Measurements from ENCODE around the gene PLEKHA8.

PLEKHA8 gene

DNA sequence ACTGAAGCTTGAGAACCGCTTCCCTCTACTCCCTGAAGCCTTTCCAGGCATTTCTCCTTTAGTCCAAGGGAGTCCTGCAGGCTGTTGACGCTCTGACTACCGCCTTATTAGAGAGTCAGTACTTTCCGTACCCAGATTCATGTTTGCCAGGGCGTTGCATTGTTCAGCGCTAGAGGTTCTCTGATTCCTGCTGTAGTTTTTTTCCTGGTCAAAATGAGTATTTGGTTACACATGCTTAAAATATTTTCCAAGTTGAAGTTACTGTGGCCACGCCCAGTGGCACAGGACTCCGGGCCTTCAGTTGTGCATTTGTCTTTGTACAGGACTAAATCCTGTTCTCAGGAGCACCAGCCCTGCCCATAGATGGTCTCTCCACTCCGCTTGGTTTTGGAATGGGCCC lies 114.5 kb downstream of the PLEKHA8 start:
- Mint-ChIP-seq H3K36me3 (ENCODE audit: low read depth) (no peaks in the 10 kb centered on the region), H3K4me1 (ENCODE audit: low read depth) (no peaks in the 10 kb centered on the region), H3K27ac (no peak overlapping the region), H3K4me3 (no peak overlapping the region), H3K9me3 (no peaks in the 10 kb centered on the region), H3K27me3 (no peaks in the 10 kb centered on the region)
- intact Hi-C loops (cut with micrococcal nuclease) = no loop called here

DNA sequence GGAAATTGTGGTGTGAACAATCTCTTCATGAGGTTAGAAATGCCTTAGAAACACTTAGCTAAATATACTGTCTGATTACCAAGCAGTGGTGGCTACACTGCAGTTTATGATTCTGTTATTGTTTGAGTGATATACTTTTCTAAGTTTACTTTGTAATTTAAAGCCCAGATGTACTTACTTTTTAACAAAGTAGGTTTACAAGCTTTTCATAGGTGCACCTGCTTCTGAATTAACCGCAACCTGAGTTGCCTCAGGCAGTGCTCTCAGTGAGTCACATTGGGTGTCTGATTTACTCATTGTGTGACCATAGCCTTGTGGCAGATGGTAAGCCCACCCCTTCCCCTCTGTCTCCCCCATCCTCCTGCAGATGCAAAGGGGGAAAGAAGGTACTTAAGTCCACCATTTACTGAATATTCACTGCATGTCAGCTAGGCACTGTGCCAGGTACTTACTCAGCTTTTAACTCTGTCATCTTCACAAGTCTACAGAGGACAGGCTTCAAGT lies 115.6 kb downstream of the PLEKHA8 start:
- Mint-ChIP-seq H3K9me3 (no peaks in the 10 kb centered on the region), H3K4me1 (ENCODE audit: low read depth) (no peaks in the 10 kb centered on the region), H3K36me3 (ENCODE audit: low read depth) (no peaks in the 10 kb centered on the region), H3K4me3 (no peak overlapping the region), H3K27ac (no peak overlapping the region), H3K27me3 (no peaks in the 10 kb centered on the region)
- intact Hi-C loops (cut with micrococcal nuclease) = no loop called here

GRCh38 chr7:30144657-30145306 lies 116.6 kb downstream of the PLEKHA8 start:
- Mint-ChIP-seq H3K27ac (no peak overlapping the region), H3K4me1 (ENCODE audit: low read depth) (no peaks in the 10 kb centered on the region), H3K4me3 (no peak overlapping the region), H3K9me3 (no peaks in the 10 kb centered on the region), H3K27me3 (no peaks in the 10 kb centered on the region), H3K36me3 (ENCODE audit: low read depth) (no peaks in the 10 kb centered on the region)
- intact Hi-C loops (cut with micrococcal nuclease) = no loop called here

DNA sequence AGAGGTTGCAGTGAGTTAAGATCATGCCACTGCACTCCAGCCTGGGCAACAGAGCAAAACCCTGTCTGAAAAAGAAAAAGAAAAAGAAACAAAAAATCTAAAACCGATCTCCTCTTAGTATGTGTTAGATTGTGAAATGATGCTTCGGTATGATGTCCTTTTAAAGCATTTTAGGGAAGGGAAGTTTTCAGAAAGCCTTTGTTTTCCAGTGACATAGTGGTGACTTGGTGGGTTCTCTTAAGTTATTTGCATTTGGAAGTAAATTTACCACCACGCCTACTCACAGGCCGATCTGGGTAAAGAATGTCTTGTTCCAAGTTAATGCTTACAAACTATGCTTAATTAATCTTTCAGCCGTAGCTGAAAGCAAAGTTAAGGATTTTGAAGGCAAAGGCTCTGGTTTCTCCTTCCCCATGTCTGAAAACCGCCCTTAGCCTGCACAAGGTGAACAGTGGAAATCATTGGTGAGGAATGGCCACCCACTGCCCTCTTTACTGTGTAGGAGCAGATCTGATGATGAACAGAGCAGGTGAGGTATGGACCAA lies 117.3 kb downstream of the PLEKHA8 start:
- H3K36me3 Mint-ChIP-seq (ENCODE audit: low read depth) = no peaks in the 10 kb centered on the region
- H3K9me3 Mint-ChIP-seq = no peaks in the 10 kb centered on the region
- no peak overlapping the region for H3K27ac Mint-ChIP-seq
- no peaks in the 10 kb centered on the region for H3K27me3 Mint-ChIP-seq
- no peaks in the 10 kb centered on the region for H3K4me1 Mint-ChIP-seq (ENCODE audit: low read depth)
- H3K4me3 Mint-ChIP-seq = no peak overlapping the region
- intact Hi-C loops (cut with micrococcal nuclease) = no loop called here

- Mint-ChIP-seq H3K36me3 (ENCODE audit: low read depth) (no peaks in the 10 kb centered on the region), H3K4me1 (ENCODE audit: low read depth) (no peaks in the 10 kb centered on the region), H3K4me3 (no peak overlapping the region), H3K27ac (no peak overlapping the region), H3K9me3 (no peaks in the 10 kb centered on the region), H3K27me3 (no peaks in the 10 kb centered on the region)
- intact Hi-C loops (cut with micrococcal nuclease) = no loop called here
These were observed 118.0 kb downstream of the PLEKHA8 start for GRCh38 chr7:30146127-30146612.

DNA sequence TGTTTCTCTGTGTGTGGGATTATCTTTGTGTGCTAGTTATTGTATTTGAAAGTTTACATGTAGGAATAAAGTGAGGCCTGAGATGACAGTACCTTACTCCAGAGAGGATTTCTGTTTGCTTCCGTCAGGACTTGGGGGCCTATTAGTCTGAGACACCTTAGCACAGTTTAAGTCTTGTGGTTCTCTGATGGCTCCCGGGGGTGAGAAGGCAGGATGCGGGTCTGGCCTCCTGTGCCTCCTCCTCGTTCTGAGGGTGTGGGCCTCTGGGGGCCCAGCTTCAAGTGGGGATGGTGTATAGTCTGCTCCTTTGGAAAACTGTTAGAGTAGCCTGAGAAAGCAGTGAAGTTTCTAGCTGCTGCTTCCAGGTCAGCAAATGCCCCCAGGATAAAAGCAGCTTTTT lies 119.0 kb downstream of the PLEKHA8 start:
- H3K27ac Mint-ChIP-seq = no peak overlapping the region
- intact Hi-C loops (cut with micrococcal nuclease) = no loop called here
- no peaks in the 10 kb centered on the region for H3K4me1 Mint-ChIP-seq (ENCODE audit: low read depth)
- H3K4me3 Mint-ChIP-seq = no peak overlapping the region
- H3K27me3 Mint-ChIP-seq = no peaks in the 10 kb centered on the region
- H3K36me3 Mint-ChIP-seq (ENCODE audit: low read depth) = no peaks in the 10 kb centered on the region
- H3K9me3 Mint-ChIP-seq = no peaks in the 10 kb centered on the region

GRCh38 chr7:30147785-30148184 lies 119.6 kb downstream of the PLEKHA8 start:
- intact Hi-C loops (cut with micrococcal nuclease) = no loop called here
- no peak overlapping the region for H3K27ac Mint-ChIP-seq

DNA sequence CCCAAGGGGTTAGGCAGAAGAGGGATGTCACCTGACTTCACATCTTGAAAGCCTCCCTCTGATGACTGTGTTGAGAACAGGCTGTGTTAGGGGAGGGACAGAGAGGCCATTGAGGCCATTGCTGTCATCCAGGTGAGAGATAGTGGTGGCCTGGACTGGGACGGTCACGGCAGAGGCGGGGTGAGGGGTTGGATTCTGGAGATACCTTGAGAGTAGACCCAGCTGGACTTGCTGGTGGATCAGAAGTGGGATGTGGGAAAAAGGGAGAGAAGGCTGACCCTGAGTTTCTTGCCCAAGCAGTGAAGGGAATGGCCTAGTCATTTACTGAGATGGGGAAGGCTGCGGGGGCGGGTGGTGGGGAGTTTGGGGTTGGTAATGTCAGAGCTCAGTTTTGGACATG lies 120.2 kb downstream of the PLEKHA8 start:
- no peaks in the 10 kb centered on the region for H3K4me1 Mint-ChIP-seq (ENCODE audit: low read depth)
- H3K4me3 Mint-ChIP-seq = no peak overlapping the region
- H3K27ac Mint-ChIP-seq = no peak overlapping the region
- intact Hi-C loops (cut with micrococcal nuclease) = no loop called here
- H3K36me3 Mint-ChIP-seq (ENCODE audit: low read depth) = no peaks in the 10 kb centered on the region
- H3K9me3 Mint-ChIP-seq = no peaks in the 10 kb centered on the region
- H3K27me3 Mint-ChIP-seq = no peaks in the 10 kb centered on the region

More at GRCh38 chr7:30147785-30148184, 119.6 kb downstream of the PLEKHA8 start:
- Mint-ChIP-seq H3K4me1 (ENCODE audit: low read depth) (no peaks in the 10 kb centered on the region), H3K4me3 (no peak overlapping the region), H3K36me3 (ENCODE audit: low read depth) (no peaks in the 10 kb centered on the region), H3K27me3 (no peaks in the 10 kb centered on the region), H3K9me3 (no peaks in the 10 kb centered on the region)

DNA sequence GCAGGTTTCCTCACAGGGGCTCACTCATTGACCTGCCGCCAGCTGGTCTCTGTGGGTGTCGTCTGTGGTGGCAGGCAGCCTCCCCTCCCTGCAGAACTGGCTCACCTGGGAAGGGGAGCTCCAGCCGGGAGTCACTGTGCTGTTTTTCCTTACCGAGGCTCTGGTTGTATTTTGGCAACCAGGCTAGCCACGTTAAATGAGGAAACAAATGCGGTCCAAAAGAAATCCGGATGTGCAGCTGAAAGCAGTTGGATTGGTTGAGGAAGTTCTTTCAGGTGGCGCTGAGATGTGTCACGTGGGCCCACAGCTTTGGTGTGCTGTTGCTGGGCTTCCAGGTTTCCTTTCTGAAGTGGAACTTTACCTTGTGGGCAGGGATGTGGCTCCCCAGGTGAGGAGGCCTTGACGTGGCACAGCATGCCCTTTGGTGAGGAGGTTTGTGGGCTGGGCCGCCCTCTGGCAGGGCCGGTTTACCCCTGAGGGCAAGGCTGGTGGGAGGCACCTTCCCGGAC lies 120.8 kb downstream of the PLEKHA8 start:
- intact Hi-C loops (cut with micrococcal nuclease) = no loop called here
- Mint-ChIP-seq H3K27me3 (no peaks in the 10 kb centered on the region), H3K36me3 (ENCODE audit: low read depth) (no peaks in the 10 kb centered on the region), H3K4me3 (no peak overlapping the region), H3K27ac (no peak overlapping the region), H3K9me3 (no peaks in the 10 kb centered on the region), H3K4me1 (ENCODE audit: low read depth) (no peaks in the 10 kb centered on the region)

DNA sequence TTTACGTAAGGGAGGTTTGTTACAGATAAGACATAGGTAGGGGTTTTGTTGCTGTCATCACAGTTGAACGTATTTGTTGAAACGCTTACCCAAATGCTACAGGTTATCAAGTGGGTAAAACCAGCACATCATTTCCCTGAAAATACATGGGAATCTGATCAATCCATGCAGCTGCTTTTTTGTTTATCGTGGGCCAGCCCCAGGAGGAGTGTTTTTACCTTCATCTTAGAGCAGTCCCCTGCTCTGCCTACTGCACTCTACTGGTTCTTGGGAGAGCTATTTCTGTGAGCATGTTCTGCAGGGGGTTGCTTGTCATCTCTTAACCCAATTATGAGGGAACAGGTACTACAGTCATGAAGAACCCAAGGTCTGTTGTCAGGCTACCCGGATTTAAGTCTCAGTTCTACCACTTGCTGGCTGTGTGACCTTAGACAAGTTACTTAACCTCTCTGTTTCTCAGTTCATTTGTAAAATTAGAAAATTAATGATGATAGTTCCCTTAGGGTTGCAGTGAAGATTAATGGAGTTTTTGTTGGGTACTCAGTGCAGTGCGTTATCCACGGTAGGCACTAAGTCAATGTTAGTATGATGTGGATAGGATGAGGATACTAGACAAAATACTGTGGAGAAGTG lies 121.5 kb downstream of the PLEKHA8 start:
- Mint-ChIP-seq H3K27me3 (no peaks in the 10 kb centered on the region), H3K4me1 (ENCODE audit: low read depth) (no peaks in the 10 kb centered on the region), H3K36me3 (ENCODE audit: low read depth) (no peaks in the 10 kb centered on the region), H3K9me3 (no peaks in the 10 kb centered on the region), H3K27ac (no peak overlapping the region), H3K4me3 (no peak overlapping the region)
- intact Hi-C loops (cut with micrococcal nuclease) = no loop called here

DNA sequence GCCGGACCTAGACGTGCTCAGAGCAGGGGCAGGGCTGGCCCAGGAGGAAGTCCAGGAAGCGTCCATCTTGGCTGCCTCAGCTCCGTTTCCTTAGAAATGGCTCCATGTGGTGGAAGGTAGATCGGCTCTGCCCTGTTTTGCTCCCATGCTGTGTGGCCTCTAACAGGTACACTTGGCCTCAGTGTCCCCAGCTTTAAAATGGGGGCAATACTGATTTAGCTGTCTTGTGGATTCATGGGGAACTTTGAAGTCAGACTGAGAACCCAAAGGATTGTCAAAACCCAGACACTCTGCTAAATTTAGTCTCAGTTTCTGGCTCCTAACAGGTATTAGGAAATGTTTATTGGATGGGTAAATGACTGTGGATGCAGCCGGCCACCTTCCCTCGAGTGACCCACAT lies 122.5 kb downstream of the PLEKHA8 start:
- H3K9me3 Mint-ChIP-seq = no peaks in the 10 kb centered on the region
- H3K4me3 Mint-ChIP-seq = no peak overlapping the region
- no peaks in the 10 kb centered on the region for H3K4me1 Mint-ChIP-seq (ENCODE audit: low read depth)
- H3K27me3 Mint-ChIP-seq = no peaks in the 10 kb centered on the region
- intact Hi-C loops (cut with micrococcal nuclease) = no loop called here
- no peaks in the 10 kb centered on the region for H3K36me3 Mint-ChIP-seq (ENCODE audit: low read depth)
- H3K27ac Mint-ChIP-seq = no peak overlapping the region

DNA sequence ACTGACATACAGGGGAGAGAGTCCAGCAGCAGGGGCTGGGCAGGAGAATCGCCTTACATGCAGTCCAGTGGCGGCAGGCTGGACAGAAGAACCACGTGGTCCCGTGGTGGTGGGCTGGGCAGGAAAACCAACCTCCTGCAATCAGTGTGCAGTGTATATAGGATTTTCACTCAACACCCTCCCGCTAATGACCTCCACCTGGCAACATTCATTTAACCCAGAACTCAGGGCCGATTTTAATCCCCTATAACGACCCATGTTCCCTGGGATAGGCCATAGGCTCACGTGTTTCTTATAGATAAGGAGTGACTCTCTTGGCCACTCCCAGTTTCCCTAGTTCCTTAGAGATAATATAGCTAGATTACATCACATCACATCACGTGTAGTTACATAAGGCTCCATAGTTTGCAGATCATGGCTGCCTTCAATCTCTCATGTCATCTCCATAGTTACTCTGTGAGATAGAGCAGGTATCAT lies 125.9 kb downstream of the PLEKHA8 start:
- H3K27me3 Mint-ChIP-seq = no peaks in the 10 kb centered on the region
- H3K36me3 Mint-ChIP-seq (ENCODE audit: low read depth) = no peaks in the 10 kb centered on the region
- intact Hi-C loops (cut with micrococcal nuclease) = no loop called here
- H3K4me3 Mint-ChIP-seq = no peak overlapping the region
- H3K9me3 Mint-ChIP-seq = no peaks in the 10 kb centered on the region
- H3K4me1 Mint-ChIP-seq (ENCODE audit: low read depth) = peaks cover 5% of the 10 kb centered on the region
- no peak overlapping the region for H3K27ac Mint-ChIP-seq

DNA sequence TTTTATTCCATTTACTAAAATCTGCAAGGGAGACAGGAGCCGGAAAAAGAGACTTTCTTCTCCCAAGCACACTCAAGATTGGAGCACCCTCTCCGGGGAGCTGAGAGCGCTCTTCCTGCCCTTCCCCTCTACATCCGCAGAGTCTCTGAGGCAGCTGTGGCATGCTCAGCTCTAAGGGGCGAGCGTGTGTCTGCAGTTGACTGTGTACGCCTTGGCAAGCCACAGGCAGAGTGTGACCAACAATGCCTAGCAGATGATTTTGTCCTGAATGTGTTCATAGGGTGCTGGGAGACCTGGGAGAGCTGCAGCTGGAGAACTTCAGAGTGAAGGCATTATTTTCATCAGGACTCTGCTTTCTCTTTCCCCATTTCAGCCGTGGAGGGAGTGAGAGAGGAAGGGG lies 127.3 kb downstream of the PLEKHA8 start:
- intact Hi-C loops (cut with micrococcal nuclease) = no loop called here
- Mint-ChIP-seq H3K9me3 (no peaks in the 10 kb centered on the region), H3K4me1 (ENCODE audit: low read depth) (peaks cover 18% of the 10 kb centered on the region), H3K27me3 (no peaks in the 10 kb centered on the region), H3K27ac (no peak overlapping the region), H3K4me3 (no peak overlapping the region), H3K36me3 (ENCODE audit: low read depth) (no peaks in the 10 kb centered on the region)

- Mint-ChIP-seq H3K9me3 (no peaks in the 10 kb centered on the region), H3K27me3 (no peaks in the 10 kb centered on the region), H3K4me1 (ENCODE audit: low read depth) (peaks cover 27% of the 10 kb centered on the region), H3K27ac (no peak overlapping the region), H3K4me3 (no peak overlapping the region), H3K36me3 (ENCODE audit: low read depth) (no peaks in the 10 kb centered on the region)
- intact Hi-C loops (cut with micrococcal nuclease) = no loop called here
These were observed 129.0 kb downstream of the PLEKHA8 start for GRCh38 chr7:30157204-30157603.

Data from dendritic cell treated with granulocyte-macrophage colony-stimulating factor and Interleukin-4, amounts not matched to agents 40 ng/mL and 50 ng/mL, for 4 days (primary cell).